ENCODE measurements around the gene SNRNP200.
A peak's percentile ranks its signal among the peaks of the same experiment; 100 is the strongest.

SNRNP200 gene

GRCh38 chr2:96305091-96305978 lies at the start of gene SNRNP200:
TSS of gene SNRNP200 (minus strand) at chr2:96305546. CDS start at chr2:96305437, 109 bp downstream.
- no peaks in the 10 kb centered on the region for H3K9me3 ChIP-seq (ENCODE audit: severe bottlenecking)
- ATAC-seq (ENCODE audit: low read depth) (peak; percentile 94), DNase-seq (ENCODE audit: low spot score) (peak; percentile 85)
- H3K4me3 ChIP-seq (ENCODE audit: severe bottlenecking): peak within 1 kb of the TSS; percentile 95
- no peak for TF ChIP-seq CTCF (IDR thresholded peaks at IDR 0.05; ENCODE audit: poor library complexity, severe bottlenecking)
- peak within 1 kb of the TSS; percentile 56 for H3K27ac ChIP-seq (ENCODE audit: poor library complexity, severe bottlenecking)
- peaks cover 44% of the 10 kb centered on the region for H3K36me3 ChIP-seq (ENCODE audit: low read depth)
- H3K4me1 ChIP-seq (ENCODE audit: insufficient read depth, poor library complexity, severe bottlenecking): no peaks in the 10 kb centered on the region
- H3K27me3 ChIP-seq (ENCODE audit: insufficient read depth, poor library complexity, severe bottlenecking): no peaks in the 10 kb centered on the region

- DNase-seq (ENCODE audit: low spot score) (no peak), ATAC-seq (ENCODE audit: low read depth) (no peak)
- Histone ChIP-seq H3K4me3 (ENCODE audit: severe bottlenecking) (no peak overlapping the region), H3K27ac (ENCODE audit: poor library complexity, severe bottlenecking) (no peak overlapping the region), H3K27me3 (ENCODE audit: insufficient read depth, poor library complexity, severe bottlenecking) (no peaks in the 10 kb centered on the region), H3K4me1 (ENCODE audit: insufficient read depth, poor library complexity, severe bottlenecking) (no peaks in the 10 kb centered on the region), H3K9me3 (ENCODE audit: severe bottlenecking) (no peaks in the 10 kb centered on the region), H3K36me3 (ENCODE audit: low read depth) (peaks cover 67% of the 10 kb centered on the region)
- no peak for TF ChIP-seq CTCF (IDR thresholded peaks at IDR 0.05; ENCODE audit: poor library complexity, severe bottlenecking)
Observed at GRCh38 chr2:96354492-96354891, 49.1 kb upstream of the SNRNP200 start.

- no peak for DNase-seq (ENCODE audit: low spot score)
- H3K27ac ChIP-seq (ENCODE audit: poor library complexity, severe bottlenecking): no peak overlapping the region
- H3K4me3 ChIP-seq (ENCODE audit: severe bottlenecking): no peak overlapping the region
- no peak for TF ChIP-seq CTCF (IDR thresholded peaks at IDR 0.05; ENCODE audit: poor library complexity, severe bottlenecking)
- H3K36me3 ChIP-seq (ENCODE audit: low read depth): peaks cover 67% of the 10 kb centered on the region
- no peak for ATAC-seq (ENCODE audit: low read depth)
- no peaks in the 10 kb centered on the region for H3K4me1 ChIP-seq (ENCODE audit: insufficient read depth, poor library complexity, severe bottlenecking)
- H3K9me3 ChIP-seq (ENCODE audit: severe bottlenecking): no peaks in the 10 kb centered on the region
- H3K27me3 ChIP-seq (ENCODE audit: insufficient read depth, poor library complexity, severe bottlenecking): no peaks in the 10 kb centered on the region
Observed at GRCh38 chr2:96353606-96354101, 48.3 kb upstream of the SNRNP200 start.

- Histone ChIP-seq H3K9me3 (ENCODE audit: severe bottlenecking) (no peaks in the 10 kb centered on the region), H3K27me3 (ENCODE audit: insufficient read depth, poor library complexity, severe bottlenecking) (no peaks in the 10 kb centered on the region), H3K27ac (ENCODE audit: poor library complexity, severe bottlenecking) (no peak overlapping the region), H3K4me1 (ENCODE audit: insufficient read depth, poor library complexity, severe bottlenecking) (no peaks in the 10 kb centered on the region), H3K4me3 (ENCODE audit: severe bottlenecking) (no peak overlapping the region), H3K36me3 (ENCODE audit: low read depth) (peaks cover 69% of the 10 kb centered on the region)
- no peak for ATAC-seq (ENCODE audit: low read depth)
- DNase-seq (ENCODE audit: low spot score): no peak
- no peak for TF ChIP-seq CTCF (IDR thresholded peaks at IDR 0.05; ENCODE audit: poor library complexity, severe bottlenecking)
Observed at GRCh38 chr2:96353032-96353561, 47.8 kb upstream of the SNRNP200 start.
